Ishikawa (cell line): ENCODE data around the gene CD207.

Experiments
- CEBPB ChIP-seq: IDR thresholded peaks from 2 replicates; pipeline ENCODE4 v1.6.1; 2012
- CREB1 ChIP-seq: IDR thresholded peaks from 2 replicates; pipeline ENCODE4 v1.6.1; 2012; ENCODE audit warnings: low read depth
- EGR1 ChIP-seq: IDR thresholded peaks from 2 replicates; pipeline ENCODE4 v1.6.1; 2012
- EP300 ChIP-seq: IDR thresholded peaks from 2 replicates; pipeline ENCODE4 v1.6.1; 2012; ENCODE audit warnings: borderline replicate concordance
- FOXM1 ChIP-seq: IDR thresholded peaks from 2 replicates; pipeline ENCODE4 v1.6.1; 2012; ENCODE audit warnings: low read depth, borderline replicate concordance
- NFIC ChIP-seq: IDR thresholded peaks from 2 replicates; pipeline ENCODE4 v1.6.1; 2012
- RAD21 ChIP-seq: IDR thresholded peaks from 2 replicates; pipeline ENCODE4 v1.6.1; 2012; ENCODE audit warnings: low read depth
- REST ChIP-seq: IDR thresholded peaks from 2 replicates; pipeline ENCODE4 v1.6.1; 2012; ENCODE audit warnings: low read depth, mild to moderate bottlenecking
- TAF1 ChIP-seq: IDR thresholded peaks from 2 replicates; pipeline ENCODE4 v1.6.1; 2012; ENCODE audit warnings: low read depth, mild to moderate bottlenecking
- TCF12 ChIP-seq: IDR thresholded peaks from 2 replicates; pipeline ENCODE4 v1.6.1; 2012; ENCODE audit warnings: low read depth
- TEAD4 ChIP-seq: IDR thresholded peaks from 2 replicates; pipeline ENCODE4 v1.6.1; 2012
- USF1 ChIP-seq: IDR thresholded peaks from 2 replicates; pipeline ENCODE4 v1.6.1; 2012
- YY1 ChIP-seq: IDR thresholded peaks from 2 replicates; pipeline ENCODE4 v1.6.1; 2012; ENCODE audit warnings: low read depth
- ZBTB7A ChIP-seq: IDR thresholded peaks from 2 replicates; pipeline ENCODE4 v1.6.1; 2012; ENCODE audit warnings: low read depth
- TF ChIP-seq, protein P1 (sequence below): IDR thresholded peaks from 2 replicates; pipeline ENCODE4 v1.6.1; 2012

CD207 gene

DNA sequence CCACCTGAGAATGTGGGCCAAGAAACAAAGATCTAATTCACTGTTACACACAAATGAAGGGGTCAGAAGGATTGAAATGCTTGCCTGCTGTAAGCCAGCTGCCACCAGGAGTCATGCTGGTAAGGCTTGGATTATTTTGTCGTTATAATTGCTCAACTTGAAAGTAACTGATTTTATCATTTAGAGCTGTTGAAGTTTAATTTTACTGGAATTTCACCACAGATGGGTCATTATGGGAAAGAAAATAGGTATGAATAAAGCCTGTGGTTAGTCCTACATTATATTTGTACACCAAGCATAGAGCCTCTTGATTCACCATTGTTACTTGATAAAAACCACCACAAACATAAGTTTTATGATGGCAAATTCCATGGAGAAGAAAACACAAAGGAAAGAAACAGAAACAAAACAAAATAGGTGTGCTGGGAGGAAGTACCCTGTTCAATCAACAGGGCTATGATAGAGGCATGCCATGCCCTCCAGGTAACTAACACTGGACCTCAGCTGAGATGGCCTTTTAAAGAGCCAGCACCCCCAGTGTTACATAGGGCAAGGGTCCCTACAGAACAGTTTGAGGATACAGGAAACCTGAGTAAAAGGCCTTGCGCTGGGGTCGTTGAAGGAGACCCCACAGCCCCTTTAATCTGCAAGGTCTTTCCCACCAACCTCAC lies 18.2 kb downstream of the CD207 start:
- TF ChIP-seq REST (no peak), TAF1 (no peak), EGR1 (no peak)

DNA sequence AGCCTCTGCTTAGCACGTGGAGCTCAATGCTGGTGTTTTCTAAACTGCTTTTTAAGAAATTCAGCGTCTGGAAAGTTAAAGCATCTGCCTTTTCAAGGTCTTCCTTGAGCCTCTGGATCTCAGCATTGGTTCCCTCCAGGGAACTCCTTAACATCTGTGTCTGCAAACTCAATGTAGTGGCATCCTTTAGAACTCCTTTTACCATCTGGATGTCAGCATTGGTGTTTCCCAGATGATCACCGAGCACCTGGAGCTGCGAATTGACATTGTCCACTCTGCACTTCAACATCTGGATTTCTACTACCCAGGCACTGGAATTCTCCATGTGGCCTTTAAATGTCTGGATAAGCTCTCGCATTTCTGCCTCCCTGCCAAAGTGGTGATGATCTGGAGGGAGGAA lies 18.9 kb downstream of the CD207 start:
- TF ChIP-seq EP300 = no peak
- no peak for TF ChIP-seq REST
- TF ChIP-seq, protein P1, sequence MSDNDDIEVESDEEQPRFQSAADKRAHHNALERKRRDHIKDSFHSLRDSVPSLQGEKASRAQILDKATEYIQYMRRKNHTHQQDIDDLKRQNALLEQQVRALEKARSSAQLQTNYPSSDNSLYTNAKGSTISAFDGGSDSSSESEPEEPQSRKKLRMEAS = no peak
- TF ChIP-seq YY1 = no peak
- TF ChIP-seq TAF1 = no peak

DNA sequence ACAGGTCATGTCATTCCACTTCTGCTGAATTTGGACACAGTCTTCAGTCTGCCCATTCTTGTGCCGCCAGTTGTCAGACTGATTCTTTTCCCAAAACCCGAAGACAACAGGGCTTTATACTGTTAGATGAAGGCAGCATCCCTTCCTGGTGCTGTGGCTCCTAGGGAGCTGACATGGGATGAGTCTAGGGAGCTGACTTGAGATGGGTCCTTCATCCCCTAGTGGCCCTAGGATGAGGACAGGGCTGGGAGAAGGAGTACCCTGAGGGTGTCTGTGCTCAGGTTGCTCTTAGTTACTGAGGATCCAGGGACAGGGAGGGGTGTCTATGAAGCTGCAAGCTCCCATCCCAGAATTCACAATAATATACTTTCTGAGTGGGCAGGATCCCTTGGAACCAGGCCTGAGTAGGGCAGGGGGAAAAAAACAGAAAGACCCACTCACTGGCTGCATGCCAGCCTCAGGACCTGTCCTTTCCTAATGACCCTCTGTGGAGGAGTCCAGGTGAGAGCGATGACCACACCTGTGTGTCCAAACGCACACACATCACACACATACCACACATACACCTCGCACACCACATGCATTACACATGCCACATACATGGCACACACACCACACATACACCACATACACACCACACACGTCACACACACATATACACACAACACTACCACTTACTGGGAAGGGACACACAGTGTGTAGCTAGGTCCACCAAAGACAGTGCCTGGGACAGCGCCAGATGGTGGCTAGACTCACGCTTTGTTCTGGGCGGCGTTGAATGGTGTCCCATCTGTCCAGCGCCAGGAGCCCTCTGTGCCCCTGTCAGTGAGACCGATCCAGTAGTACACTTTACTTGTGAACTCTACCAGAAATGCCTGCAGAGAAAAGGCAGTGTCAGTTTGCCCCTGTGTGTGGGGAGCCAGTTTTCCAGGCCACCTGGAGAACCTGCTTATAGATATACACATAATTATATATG lies 26.3 kb downstream of the CD207 start:
- TF ChIP-seq YY1 = no peak
- TF ChIP-seq TAF1 = no peak
- no peak for TF ChIP-seq TEAD4
- no peak for TF ChIP-seq ZBTB7A
- TF ChIP-seq REST = no peak
- TF ChIP-seq TCF12 = no peak
- TF ChIP-seq NFIC = no peak
- TF ChIP-seq EP300 = no peak
- no peak for TF ChIP-seq EGR1
- no peak for TF ChIP-seq FOXM1
- TF ChIP-seq CEBPB = no peak
- no peak for TF ChIP-seq RAD21
- TF ChIP-seq CREB1 = no peak

GRCh38 chr2:70807828-70808118 lies 27.8 kb downstream of the CD207 start:
- no peak for TF ChIP-seq YY1
- no peak for TF ChIP-seq EGR1
- no peak for TF ChIP-seq CREB1
- TF ChIP-seq ZBTB7A = no peak
- no peak for TF ChIP-seq NFIC
- TF ChIP-seq USF1 = no peak
- TF ChIP-seq TCF12 = no peak
- TF ChIP-seq REST = no peak
- TF ChIP-seq RAD21 = no peak
- TF ChIP-seq EP300 = no peak
- TF ChIP-seq, protein P1 = no peak
- TF ChIP-seq TEAD4 = no peak
- no peak for TF ChIP-seq TAF1
- TF ChIP-seq CEBPB = no peak
- no peak for TF ChIP-seq FOXM1
